PC-3 (cell line): Measurements from ENCODE around the gene TLR4. TPM values are rescaled to one million over a fixed set of nuclear protein-coding genes. Genes with fewer than 3 reads are reported as not detected.

Experiments used
- ATAC-seq: fragments of 200-7000 bp; cut with Tn5 transposase; 2 replicates; pipeline ENCODE4 v1.9.1; 2020; ENCODE audit warnings: mild to moderate bottlenecking, moderate library complexity
- BruUV-seq: library from RNA; stranded (reverse); fragments of 400-500 nt; replicated peaks from 2 replicates; lab custom pipeline; 2021; lab: Mats Ljungman, UMichigan
- CTCF ChIA-PET: fragments of 300-600 bp; sonication (Branson Sonifier 250); formaldehyde crosslinking; loops from one replicate; lab custom pipeline; 2022; ENCODE audit warnings: antibody characterized with exemption; lab: Charles Lee
- POLR2A ChIA-PET: fragments of 300-600 bp; sonication (Branson Sonifier 250); formaldehyde crosslinking; loops from one replicate; lab custom pipeline; 2022; ENCODE audit warnings: antibody characterized with exemption; ENCODE audit not compliant: unreplicated experiment; lab: Charles Lee
- DNase-seq: peaks from one replicate; pipeline ENCODE4 v3.0.0-alpha.2; 2015
- H2AFZ ChIP-seq: fragments of 300-600 bp; sonication (generic); 2 replicates; pipeline ENCODE4 v1.6.0; 2016; ENCODE audit warnings: antibody characterized with exemption, low read length
- H3F3A ChIP-seq: fragments of 300-600 bp; sonication (generic); one replicate; pipeline ENCODE4 v1.6.0; 2017; ENCODE audit warnings: antibody characterized with exemption, low read length, control low read depth, mild to moderate bottlenecking; ENCODE audit not compliant: unreplicated experiment
- H3K27ac ChIP-seq: fragments of 300-600 bp; sonication (generic); 2 replicates; pipeline ENCODE4 v1.5.1; 2016; ENCODE audit warnings: mild to moderate bottlenecking, low read length
- H3K27me3 ChIP-seq: fragments of 300-600 bp; sonication (generic); 2 replicates; pipeline ENCODE4 v1.6.1; 2016; ENCODE audit warnings: low read length, mixed read lengths
- H3K36me3 ChIP-seq: fragments of 300-600 bp; sonication (generic); 2 replicates; pipeline ENCODE4 v1.6.1; 2016; ENCODE audit warnings: low read depth, mixed run types, low read length, mixed read lengths
- H3K4me1 ChIP-seq: fragments of 300-600 bp; sonication (generic); 2 replicates; pipeline ENCODE4 v1.5.1; 2016; ENCODE audit warnings: low read length; ENCODE audit not compliant: insufficient read depth
- H3K4me2 ChIP-seq: fragments of 300-600 bp; sonication (generic); 2 replicates; pipeline ENCODE4 v1.6.0; 2016; ENCODE audit warnings: low read length
- H3K4me3 ChIP-seq: fragments of 300-600 bp; sonication (generic); 2 replicates; pipeline ENCODE4 v1.5.1; 2016; ENCODE audit warnings: mild to moderate bottlenecking, low read length, mixed read lengths
- H3K79me2 ChIP-seq: fragments of 300-600 bp; sonication (generic); 2 replicates; pipeline ENCODE4 v1.6.1; 2017; ENCODE audit warnings: low read length, mixed read lengths
- H3K9ac ChIP-seq: fragments of 300-600 bp; sonication (generic); 2 replicates; pipeline ENCODE4 v1.6.0; 2016; ENCODE audit warnings: mild to moderate bottlenecking, low read length
- H3K9me2 ChIP-seq: fragments of 300-600 bp; sonication (generic); replicated peaks from 2 replicates; pipeline ENCODE4 v1.6.1; 2016; ENCODE audit warnings: mixed run types, low read length, mixed read lengths
- H3K9me3 ChIP-seq: fragments of 300-600 bp; sonication (generic); 2 replicates; pipeline ENCODE4 v1.6.1; 2016; ENCODE audit warnings: low read length, mixed read lengths
- H4K20me1 ChIP-seq: fragments of 300-600 bp; sonication (generic); 2 replicates; pipeline ENCODE4 v1.6.1; 2016; ENCODE audit warnings: low read length, mixed read lengths
- CTCF ChIP-seq: fragments of 300-600 bp; sonication (generic); conservative IDR thresholded peaks from 2 replicates; pipeline ENCODE4 v1.5.1; 2017; ENCODE audit warnings: antibody characterized with exemption, low read depth, mild to moderate bottlenecking, low read length
- EZH2 ChIP-seq: fragments of 300-600 bp; sonication (generic); IDR thresholded peaks from one replicate; pipeline ENCODE4 v1.6.1; 2017; ENCODE audit warnings: antibody characterized with exemption, mild to moderate bottlenecking, low read length; ENCODE audit not compliant: unreplicated experiment
- EZH2phosphoT487 ChIP-seq: fragments of 300-600 bp; sonication (generic); IDR thresholded peaks from 2 replicates; pipeline ENCODE4 v1.6.1; 2018; ENCODE audit warnings: mild to moderate bottlenecking, antibody characterized with exemption, low read length, borderline replicate concordance
- intact Hi-C: fragments of 100-400 bp; cut with micrococcal nuclease; formaldehyde crosslinking; loops from 2 replicates; pipeline ENCODE4 v1.9.0; 2023
- total RNA-seq: library from RNA; depleted of rRNA; stranded (reverse); fragments of >200 nt; gene quantifications from 2 replicates; pipeline ENCODE4 v1.2.3, GENCODE V29; 2014

The TLR4 gene
- total RNA-seq, 1 experiment from 2014 or later = not detected

- H4K20me1 ChIP-seq = no peaks in the 10 kb centered on the region
- H3K9ac ChIP-seq = no peak overlapping the region
- H3K79me2 ChIP-seq = no peaks in the 10 kb centered on the region
- no peak overlapping the region for H3K27ac ChIP-seq
- no TSS peak for BruUV-seq
- POLR2A ChIA-PET = no interaction called here
- H3K9me2 ChIP-seq = no peaks in the 10 kb centered on the region
- H3F3A ChIP-seq = no peaks in the 10 kb centered on the region
- H3K27me3 ChIP-seq = no peaks in the 10 kb centered on the region
- intact Hi-C loops = no loop called here
- no peaks in the 10 kb centered on the region for H3K4me1 ChIP-seq
- TF ChIP-seq EZH2 (no peak), CTCF (no peak), EZH2phosphoT487 (no peak)
- ATAC-seq = no peak
- no peak overlapping the region for H2AFZ ChIP-seq
- no peak overlapping the region for H3K4me2 ChIP-seq
- no peak for DNase-seq
- CTCF ChIA-PET = no interaction called here
- no peaks in the 10 kb centered on the region for H3K9me3 ChIP-seq
- H3K36me3 ChIP-seq = no peaks in the 10 kb centered on the region
- no peak overlapping the region for H3K4me3 ChIP-seq
These were observed 29.9 kb downstream of the TLR4 start for GRCh38 chr9:117734082-117734481.

GRCh38 chr9:117734523-117735314 is 30.5 kb downstream of the TLR4 start:
- TF ChIP-seq CTCF (no peak), EZH2phosphoT487 (no peak), EZH2 (no peak)
- H3K9me3 ChIP-seq = no peaks in the 10 kb centered on the region
- no peaks in the 10 kb centered on the region for H3K79me2 ChIP-seq
- CTCF ChIA-PET = no interaction called here
- H2AFZ ChIP-seq = no peak overlapping the region
- no peak overlapping the region for H3K27ac ChIP-seq
- no peak overlapping the region for H3K4me3 ChIP-seq
- H4K20me1 ChIP-seq = no peaks in the 10 kb centered on the region
- H3K27me3 ChIP-seq = no peaks in the 10 kb centered on the region
- H3K9me2 ChIP-seq = no peaks in the 10 kb centered on the region
- DNase-seq (no peak), ATAC-seq (no peak)
- BruUV-seq = no TSS peak
- no peak overlapping the region for H3K9ac ChIP-seq
- H3K4me2 ChIP-seq = no peak overlapping the region
- no peaks in the 10 kb centered on the region for H3K36me3 ChIP-seq
- no peaks in the 10 kb centered on the region for H3K4me1 ChIP-seq
- intact Hi-C loops = no loop called here
- no peaks in the 10 kb centered on the region for H3F3A ChIP-seq
- POLR2A ChIA-PET = no interaction called here

- Histone ChIP-seq H4K20me1 (no peaks in the 10 kb centered on the region), H3K27me3 (no peaks in the 10 kb centered on the region), H3K79me2 (no peaks in the 10 kb centered on the region), H3K4me2 (no peak overlapping the region), H3K4me1 (no peaks in the 10 kb centered on the region), H3K4me3 (no peak overlapping the region), H3K27ac (no peak overlapping the region), H3F3A (no peaks in the 10 kb centered on the region), H3K9ac (no peak overlapping the region), H3K9me2 (no peaks in the 10 kb centered on the region), H2AFZ (no peak overlapping the region), H3K9me3 (no peaks in the 10 kb centered on the region), H3K36me3 (no peaks in the 10 kb centered on the region)
- no peak for DNase-seq
- no peak for ATAC-seq
- ChIA-PET CTCF (no interaction called here), POLR2A (no interaction called here)
- no TSS peak for BruUV-seq
- TF ChIP-seq EZH2phosphoT487 (no peak), CTCF (no peak), EZH2 (no peak)
- intact Hi-C loops = no loop called here
These were observed 33.6 kb downstream of the TLR4 start for GRCh38 chr9:117737721-117738226.
